A673 (cell line): ENCODE measurements around the gene NEURL1B.

ENCODE experiments used
- EZH2 ChIP-seq: fragments of 200-600 bp; sonication (generic); IDR thresholded peaks from 2 replicates; pipeline ENCODE4 v1.6.1; 2017; ENCODE audit warnings: borderline replicate concordance, low read depth, mild to moderate bottlenecking, mixed read lengths, antibody characterized with exemption, low read length; ENCODE audit not compliant: poor library complexity, severe bottlenecking
- TF ChIP-seq, protein P1 (sequence below): fragments of 300-800, 200-600 bp; sonication (generic); conservative IDR thresholded peaks from 2 replicates; pipeline ENCODE4 v1.5.1; 2017; ENCODE audit warnings: low read depth, mild to moderate bottlenecking, antibody characterized with exemption, low read length, moderate library complexity, mixed read lengths

DNA sequence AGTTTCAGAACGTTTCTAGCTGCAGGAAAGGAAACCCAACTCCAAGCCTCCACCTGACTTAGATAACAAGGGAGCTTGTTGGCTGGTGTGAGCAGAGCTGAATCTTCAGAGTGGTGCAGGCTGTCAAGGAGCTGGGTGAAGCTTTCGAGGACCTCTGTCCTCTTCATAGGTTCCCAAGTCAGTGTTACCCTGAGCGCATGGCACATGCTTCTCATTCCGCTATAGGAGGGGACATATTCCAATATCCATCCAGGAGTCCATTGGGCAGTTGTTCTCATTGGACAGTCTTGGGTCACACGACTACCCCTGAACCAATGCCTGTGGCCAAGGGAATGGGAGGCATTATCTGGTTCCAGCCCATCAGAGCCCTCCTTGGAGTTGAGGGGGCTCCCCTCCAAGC is 79.6 kb downstream of the NEURL1B start:
- TF ChIP-seq, protein P1, sequence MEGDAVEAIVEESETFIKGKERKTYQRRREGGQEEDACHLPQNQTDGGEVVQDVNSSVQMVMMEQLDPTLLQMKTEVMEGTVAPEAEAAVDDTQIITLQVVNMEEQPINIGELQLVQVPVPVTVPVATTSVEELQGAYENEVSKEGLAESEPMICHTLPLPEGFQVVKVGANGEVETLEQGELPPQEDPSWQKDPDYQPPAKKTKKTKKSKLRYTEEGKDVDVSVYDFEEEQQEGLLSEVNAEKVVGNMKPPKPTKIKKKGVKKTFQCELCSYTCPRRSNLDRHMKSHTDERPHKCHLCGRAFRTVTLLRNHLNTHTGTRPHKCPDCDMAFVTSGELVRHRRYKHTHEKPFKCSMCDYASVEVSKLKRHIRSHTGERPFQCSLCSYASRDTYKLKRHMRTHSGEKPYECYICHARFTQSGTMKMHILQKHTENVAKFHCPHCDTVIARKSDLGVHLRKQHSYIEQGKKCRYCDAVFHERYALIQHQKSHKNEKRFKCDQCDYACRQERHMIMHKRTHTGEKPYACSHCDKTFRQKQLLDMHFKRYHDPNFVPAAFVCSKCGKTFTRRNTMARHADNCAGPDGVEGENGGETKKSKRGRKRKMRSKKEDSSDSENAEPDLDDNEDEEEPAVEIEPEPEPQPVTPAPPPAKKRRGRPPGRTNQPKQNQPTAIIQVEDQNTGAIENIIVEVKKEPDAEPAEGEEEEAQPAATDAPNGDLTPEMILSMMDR, result no peak
- TF ChIP-seq EZH2, result no peak
